ENCODE measurements around the gene ATP11A.
"Not testable (repeated sequence)": the region's sequence is repeated elsewhere in the genome, so short reads cannot be mapped to it uniquely, and the experiment has no call there.

The ATP11A gene

GRCh38 chr13:112692586-112692985 is 2.7 kb downstream of the ATP11A start:
- no peak for DNase-seq

GRCh38 chr13:112693831-112694497 is 4.1 kb downstream of the ATP11A start:
- DNase-seq: peak; percentile 69 to 82 (median 78)

DNA sequence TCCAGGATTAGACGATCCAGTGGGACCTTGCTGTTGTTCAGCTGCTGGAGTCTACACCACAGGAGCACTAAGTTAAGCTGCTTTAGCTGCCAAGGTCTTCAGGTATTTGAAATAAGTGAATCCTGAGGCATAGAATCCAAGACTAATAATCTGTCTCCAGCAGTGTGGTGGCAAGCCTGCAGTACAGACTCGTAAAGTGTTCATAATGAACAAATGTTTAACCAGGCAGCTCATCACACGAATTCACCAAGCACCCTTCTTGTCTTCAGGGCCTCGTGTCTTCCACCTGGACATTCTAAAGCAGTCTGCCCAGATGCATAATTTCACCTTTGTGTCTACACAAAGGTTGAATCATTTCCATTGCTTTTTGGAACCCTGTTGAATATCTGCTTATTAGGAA is 5.3 kb downstream of the ATP11A start:
- DNase-seq: no peak

DNA sequence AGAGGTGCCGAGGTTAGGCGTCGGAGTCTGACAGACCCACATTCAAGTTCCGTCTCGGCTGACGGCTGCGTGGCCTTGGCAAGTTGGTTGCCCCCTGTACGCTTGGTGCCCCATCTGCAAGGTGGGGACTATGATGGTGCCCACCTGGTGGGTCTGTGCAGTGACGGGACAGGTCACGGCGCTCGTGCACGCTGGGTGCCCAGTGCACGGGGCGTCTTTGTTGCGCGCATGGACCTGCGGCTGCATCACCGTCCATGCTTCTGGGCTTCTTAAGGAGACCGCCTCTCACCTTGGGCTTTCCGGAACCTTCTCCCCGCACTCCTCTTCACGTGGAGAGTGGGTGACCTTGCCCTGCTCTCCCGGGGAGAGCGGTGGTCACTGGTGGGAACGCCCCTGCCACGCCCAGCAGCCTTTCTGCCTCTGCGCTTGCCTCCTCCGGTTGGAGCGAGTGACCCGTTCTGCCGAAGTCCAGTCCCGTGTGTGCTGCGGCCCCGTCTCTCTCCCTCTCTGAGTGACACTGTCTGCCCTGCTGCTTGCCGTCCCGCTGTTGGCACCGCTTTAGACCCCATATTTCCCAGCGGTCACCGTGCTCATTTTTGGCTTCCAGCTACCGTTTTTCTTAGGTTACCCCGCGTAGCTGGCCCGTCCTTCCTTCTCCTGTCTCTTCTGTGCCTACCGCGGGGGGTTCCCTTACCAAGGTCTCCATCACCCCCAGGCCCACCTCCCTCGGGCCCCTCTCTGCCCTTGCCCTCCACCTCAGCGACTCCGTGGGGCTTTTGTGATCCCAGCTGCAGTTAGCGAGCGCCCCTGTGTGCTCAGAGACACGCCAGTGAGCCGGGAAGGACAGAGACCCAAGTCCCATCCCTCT is 6.4 kb downstream of the ATP11A start:
- no peak for DNase-seq

GRCh38 chr13:112696869-112697465 is 7.1 kb downstream of the ATP11A start:
- no peak for DNase-seq

GRCh38 chr13:112697756-112698655 is 8.2 kb downstream of the ATP11A start:
- no peak for DNase-seq

DNA sequence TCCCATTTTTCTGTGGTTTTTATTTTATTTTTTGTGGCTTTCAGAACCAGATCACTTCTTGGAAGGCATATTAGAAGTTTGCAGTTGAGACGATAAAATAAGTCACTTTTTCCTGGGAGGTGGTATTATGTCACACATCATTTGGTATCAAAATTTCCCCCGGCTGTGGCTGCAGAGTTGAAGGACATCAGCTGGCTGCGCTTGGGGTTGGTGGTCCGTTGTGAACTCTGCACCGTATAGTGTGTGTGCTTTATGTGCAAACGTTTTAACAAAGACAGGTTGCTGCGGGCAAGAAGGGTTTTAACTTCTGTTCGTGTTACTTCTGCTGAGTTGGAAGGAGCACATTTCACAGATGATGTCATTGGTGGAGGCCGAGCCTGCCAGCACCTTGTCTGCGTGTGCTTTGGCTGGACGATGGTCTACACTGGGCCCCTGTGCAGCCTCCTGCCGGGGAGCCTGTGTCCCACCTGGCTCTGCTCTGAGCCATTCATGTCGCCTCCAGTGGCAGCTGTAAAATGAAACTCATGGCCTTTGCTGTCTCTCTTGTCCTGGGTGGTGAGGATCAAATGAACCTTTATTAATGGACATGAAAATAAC is 9.6 kb downstream of the ATP11A start:
- DNase-seq: no peak

DNA sequence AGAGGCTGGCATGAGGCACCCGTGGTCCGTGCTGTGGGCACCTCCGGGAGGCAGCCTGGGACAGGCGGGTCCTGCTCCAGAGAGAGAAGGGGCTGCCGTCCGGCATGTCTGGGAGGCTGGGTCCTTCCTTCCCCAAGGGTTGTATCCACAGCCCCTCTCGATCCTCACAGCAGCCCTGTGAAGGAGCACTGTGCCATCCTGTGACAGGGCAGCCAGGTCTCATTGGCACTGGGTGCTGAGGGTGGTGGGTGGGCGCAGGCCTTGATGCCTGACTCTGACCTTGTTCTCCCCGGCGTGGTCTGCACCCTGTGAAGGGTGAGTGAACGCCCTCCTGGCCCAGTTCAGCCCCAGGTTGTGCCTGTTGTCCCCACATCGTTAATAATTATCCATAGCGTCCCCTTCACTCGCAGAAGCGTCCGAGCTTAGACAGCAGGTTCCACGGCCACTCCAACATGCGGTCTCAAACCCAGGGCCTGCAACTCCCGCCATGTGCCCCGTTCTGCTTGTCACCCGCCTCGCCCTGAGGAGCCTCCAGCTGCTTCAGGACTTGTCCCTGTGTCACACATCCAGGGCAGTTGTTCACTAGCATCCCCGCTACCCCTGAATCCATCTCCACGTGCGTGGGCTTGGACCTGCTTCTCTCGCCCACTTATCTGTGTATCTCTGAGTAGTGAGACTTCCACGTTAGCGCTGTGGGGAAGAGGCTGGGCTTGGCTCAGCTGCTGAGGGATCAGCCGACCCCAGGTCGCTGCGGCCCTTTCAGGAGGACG is 10.6 kb downstream of the ATP11A start:
- DNase-seq: no peak

GRCh38 chr13:112702341-112702985 is 12.6 kb downstream of the ATP11A start:
- DNase-seq: no peak

DNA sequence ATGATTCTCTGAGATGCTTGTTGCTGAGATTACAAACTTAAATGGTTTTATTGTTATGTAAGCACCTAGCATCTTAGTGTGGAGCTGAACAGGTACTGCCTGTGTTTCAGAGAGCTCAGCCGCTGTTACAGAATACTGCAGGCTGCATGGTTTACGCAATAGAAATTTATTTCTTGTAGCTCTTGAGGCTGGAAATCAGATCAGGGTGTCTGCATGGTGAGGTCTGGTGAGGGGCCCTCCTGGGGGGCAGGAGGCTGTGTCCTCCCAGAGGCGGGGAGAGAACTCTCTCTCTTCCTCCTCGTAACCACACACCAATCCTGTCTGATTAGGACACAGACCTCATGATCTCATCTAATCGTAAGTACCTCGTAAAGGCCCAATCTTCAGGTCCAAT is 13.1 kb downstream of the ATP11A start:
- DNase-seq: no peak

DNA sequence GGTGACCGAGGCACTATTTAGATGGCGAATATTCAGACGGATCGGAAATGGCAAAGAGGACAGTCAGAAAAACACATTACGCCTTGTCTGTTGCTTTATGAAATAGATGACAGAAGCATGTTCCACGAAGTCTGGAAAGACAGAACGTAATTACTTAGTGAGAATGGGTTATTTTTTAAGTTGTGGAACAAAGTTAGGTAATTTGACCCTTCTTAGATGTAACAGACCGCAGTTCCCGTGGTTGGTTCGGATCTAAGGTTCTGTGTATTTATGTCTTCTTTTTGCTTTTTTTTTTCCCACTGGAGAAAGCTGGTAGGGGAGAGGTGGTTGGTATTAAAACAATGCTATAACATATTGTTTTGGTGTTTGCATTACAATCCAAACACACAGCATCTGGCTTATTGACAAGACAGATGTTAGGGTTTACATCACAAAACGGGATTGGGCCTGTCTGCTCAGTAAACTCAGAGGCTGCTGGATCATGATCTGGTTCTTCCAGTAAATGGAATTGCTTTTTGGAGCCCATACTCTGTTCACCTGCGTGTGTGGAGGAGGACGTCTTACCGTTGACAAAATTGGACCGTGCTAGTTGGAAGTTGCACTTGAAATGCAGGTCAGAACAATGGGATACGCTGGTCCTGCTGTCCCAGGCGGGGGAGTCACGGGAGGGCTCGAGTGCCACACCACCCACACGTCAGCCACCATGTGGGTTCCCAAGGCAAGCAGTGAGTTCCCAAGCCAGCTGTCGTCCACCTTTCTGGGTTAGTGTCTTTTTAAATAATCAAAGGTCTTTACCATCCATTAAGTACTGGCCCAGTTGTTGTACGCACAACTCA is 13.8 kb downstream of the ATP11A start:
- DNase-seq: no peak

GRCh38 chr13:112704308-112705145 is 14.7 kb downstream of the ATP11A start:
- peak in 1 of 4 experiments; percentile 33 for DNase-seq

DNA sequence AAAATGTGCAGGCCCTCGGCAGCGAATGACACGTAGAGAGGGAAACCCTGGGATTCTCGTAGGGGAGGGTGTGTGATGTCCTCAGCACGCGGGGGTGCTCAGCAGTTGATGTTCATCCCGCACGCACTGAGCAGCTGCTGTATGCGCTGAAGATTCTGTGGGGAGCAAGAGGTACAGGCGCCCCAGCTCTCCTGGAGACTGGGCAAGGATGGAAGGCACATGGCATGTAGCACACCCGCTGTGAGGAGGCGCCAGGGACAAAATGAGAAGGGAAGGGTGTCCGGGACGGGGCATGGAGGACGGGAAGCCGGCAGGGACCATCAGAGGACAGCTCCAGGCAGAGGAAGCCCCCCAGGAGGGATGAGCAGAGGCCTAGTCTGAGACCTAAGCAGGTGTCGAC is 15.4 kb downstream of the ATP11A start:
- no peak for DNase-seq

DNA sequence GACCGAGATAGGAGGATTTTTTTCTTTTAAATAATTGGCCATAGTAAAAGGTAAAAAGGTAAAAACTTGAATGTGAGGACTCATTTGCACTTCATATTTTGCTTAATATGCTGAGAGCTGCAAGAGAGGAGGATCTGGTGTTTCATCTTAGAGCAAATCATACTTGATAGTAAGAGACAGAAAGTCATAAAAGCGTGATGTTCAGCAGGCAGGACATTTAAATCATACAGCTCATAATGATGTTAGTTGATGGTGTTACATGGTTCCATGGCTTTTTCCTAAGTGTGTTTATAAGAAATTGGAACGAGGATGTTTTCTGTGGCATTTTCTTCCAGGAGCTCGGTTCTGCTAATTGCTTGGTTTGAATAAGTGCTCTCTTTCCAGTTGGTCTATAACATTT is 16.3 kb downstream of the ATP11A start:
- DNase-seq: no peak

GRCh38 chr13:112708560-112709240 is 18.9 kb downstream of the ATP11A start:
- no peak for DNase-seq

DNA sequence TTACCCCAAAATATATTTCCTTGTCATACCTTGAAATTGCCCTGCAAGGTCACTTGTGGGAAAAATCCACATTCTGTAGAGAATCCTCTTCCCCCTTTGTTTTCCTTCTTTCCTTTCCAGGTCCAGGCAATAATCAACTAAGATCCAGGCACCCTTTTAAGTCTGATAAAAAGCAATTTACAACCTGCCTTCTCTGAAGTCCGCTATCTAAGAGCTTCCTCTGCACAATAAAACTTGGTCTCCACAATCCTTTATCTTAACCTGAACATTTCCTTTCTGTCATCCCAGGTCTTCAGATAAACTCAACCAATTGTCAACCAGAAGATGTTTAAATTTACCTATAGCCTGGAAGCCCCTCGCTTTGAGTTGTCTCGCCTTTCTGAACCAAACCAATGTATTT is 19.5 kb downstream of the ATP11A start:
- not testable (repeated sequence) for DNase-seq

GRCh38 chr13:112709825-112710783 is 20.3 kb downstream of the ATP11A start:
- no peak for DNase-seq
